Activated gamma-delta T cell treated with anti-CD3 and anti-CD28 coated beads, Interleukin-2, amount 50 U/mL, for 16 hours (primary cell): ENCODE results near the gene MOG.

Source experiments
- DNase-seq: peaks from one replicate; pipeline ENCODE4 v3.0.0-alpha.2; 2020; ENCODE audit warnings: low read depth

MOG gene

GRCh38 chr6:29656798-29657197 is at the start of gene MOG:
TSS of gene MOG (plus strand) at chr6:29657092. CDS start at chr6:29657210, 118 bp downstream.
- no peak for DNase-seq

DNA sequence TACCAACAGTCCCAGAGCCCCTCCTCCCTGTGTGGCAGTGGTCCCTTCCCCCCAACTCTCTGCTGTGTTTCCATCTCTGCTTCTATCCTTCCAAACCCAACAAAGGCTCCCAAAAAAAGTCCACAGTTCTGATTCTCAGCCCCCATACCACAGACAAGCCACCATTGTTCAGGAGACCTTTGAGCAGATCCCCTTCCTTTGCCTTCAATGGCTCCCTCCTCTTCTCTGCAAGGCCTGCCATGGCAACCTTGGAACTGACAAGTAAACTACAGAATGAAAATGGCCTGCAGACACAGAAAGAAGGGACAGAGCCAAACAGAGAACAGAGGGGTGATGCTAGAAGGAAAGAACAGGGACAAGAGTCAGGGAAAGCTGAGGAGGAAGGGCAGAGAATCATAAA is 48.8 kb upstream of the MOG start:
- DNase-seq, result no peak

DNA sequence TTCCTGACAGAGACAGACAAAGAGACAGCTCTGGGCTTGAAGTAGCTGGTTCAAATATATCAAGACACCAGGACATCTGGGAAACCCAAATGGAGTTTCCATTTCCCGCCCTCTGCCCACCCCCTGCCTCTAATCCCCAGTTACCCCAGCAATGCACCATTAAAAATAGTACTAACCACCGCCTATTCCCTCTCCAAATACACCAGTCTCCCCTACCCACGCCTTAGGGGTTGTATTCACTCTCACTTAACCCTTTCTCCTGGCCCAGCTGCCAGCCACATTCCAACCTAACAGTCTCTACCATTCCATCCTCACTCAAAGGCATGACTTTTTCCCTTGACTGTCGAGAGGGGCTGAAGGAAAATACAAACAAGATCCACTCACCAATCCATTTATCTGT is 46.4 kb upstream of the MOG start:
- DNase-seq, result no peak

DNA sequence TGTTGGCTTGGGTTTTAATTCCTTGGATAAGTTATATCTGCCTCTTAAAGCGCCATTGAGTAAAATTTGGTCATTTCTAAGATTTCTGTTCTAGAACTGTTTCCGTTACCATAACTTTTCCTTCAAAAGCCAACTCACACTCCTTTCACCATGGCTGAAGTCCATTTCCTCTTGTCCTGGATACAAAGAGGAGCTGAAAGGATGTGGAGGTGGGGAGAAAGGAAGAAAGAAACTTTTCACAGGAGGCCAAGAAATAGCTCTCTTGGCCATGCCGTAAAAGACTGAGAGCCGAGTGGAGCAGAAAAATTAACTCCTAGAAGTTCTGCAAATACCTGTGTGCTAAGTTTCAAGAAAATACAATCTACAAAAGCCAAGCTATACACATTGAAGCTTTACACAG is 45.5 kb upstream of the MOG start:
- no peak for DNase-seq

DNA sequence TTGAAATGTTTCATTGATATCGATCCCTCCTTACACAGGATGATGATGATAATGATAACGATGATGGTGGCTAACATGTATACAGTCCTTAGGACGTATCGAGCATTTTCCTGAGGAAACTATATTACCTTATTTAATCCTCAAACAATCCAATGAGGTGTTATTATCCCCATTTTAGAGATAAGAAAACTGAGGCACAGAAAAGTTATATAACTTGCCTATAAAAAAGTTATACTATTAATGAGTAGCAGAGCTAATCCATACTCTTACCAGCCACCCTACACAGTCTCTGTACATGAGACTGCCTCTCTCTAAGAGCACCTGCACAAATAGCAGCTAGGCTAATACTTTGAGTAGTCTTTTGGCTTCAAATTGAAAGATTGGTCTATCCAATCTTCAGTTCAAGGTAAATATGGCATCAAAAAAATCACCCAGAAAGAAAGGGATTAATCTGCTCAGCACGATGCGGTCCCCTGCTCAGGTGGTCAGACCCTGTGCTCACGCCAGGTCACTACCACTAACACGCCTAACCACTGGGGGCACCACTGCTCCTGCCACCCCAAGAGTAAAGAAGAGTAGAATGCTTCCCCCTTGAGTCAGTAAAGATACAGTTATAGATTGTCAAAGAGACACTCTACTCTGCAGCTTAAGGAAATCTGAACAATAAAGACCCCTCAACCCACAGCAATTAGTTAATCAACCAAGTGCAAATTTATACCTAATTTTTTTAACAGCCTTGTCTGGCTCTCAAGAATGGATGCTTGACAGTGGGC is 38.9 kb upstream of the MOG start:
- DNase-seq, result no peak

DNA sequence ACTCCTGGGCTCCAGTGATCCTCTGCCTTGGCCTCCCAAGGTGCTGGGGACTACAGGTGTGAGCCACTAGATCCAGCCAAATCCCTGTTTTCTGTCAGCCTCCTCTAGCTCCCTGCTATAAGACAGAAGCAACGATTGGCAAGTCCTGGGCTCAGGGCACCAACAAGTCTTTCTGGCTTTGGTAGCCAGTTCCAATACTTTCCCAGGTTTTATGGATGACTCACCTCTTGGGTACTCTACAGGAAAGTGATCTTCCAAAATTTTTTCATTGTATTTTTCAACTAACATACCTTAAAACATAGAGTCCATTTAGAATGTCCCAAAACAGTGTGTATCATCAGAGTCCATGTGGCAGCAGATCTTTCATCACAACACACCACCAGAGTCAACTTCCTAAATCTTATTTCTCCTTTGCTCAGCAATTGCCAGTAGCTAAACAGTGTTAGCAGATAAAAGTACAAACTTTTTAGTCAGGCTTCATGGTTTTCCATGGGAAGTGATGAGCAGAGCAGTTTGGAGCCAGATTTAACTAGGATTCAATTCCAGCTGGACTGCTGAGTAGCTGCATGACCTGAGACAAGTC is 37.2 kb upstream of the MOG start:
- no peak for DNase-seq

- DNase-seq, result no peak
These were observed 36.3 kb upstream of the MOG start for GRCh38 chr6:29620630-29621029.

DNA sequence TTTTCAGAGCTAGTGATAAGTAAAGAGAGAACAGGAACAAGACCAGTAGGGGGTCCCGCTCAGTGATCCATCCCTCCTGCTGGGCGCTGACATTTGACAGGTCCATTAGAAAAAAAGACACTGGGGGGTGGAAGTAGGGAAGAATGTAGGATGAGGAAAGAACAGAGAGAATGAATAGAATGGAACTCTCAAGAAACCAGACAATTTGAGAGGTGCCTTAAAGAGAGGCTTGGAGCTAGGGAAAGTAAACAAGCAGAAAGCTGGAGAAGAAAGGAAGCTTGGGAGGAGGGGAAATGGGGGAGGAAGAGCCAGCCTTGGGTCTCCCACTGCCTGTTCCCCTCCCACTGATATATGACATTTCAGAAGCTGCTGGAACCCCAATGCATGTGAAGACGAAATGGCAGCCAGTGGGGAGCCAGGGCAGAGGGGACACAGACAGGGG is 32.4 kb upstream of the MOG start:
- DNase-seq, result no peak

GRCh38 chr6:29625337-29625930 is 31.5 kb upstream of the MOG start:
- DNase-seq, result no peak

GRCh38 chr6:29626948-29627754 is 29.7 kb upstream of the MOG start:
- no peak for DNase-seq

DNA sequence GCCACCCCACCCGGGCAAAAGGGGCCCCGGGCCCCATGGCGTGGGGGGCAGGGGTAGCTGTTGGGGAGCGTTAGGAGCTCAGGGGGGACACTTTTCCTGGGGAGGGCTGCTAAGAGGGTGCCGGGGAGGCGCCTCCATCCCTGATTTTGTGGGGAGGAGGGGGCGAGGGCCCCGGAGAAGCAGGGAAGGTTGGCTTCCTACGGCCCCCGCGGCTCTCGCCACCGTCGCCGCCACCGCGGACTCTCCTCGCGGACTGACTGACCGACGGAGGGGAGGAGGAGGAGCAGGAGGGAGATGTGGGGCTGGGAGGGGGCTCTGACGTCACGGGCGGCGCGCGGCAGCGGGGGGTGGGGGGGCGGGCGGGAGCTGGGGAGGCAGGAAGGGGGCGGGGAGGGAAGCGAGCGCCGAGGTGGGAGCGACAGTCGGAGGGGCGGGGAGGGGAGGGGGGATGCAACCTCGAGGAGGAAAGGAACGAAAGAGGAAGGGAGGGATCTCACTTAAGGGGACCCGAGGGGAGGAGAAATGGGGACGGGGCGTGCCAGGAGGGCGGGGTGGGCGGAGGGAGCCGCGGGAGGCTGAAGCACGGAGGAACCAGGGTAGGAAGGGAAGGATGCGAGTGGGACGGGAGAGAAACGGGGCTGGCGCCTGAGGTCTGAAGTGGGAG is 29.0 kb upstream of the MOG start:
- DNase-seq, result peak; percentile 20

- DNase-seq, result peak; percentile 18
These were observed 28.2 kb upstream of the MOG start for GRCh38 chr6:29628419-29629281.

GRCh38 chr6:29629571-29629970 is 27.3 kb upstream of the MOG start:
- DNase-seq, result no peak

DNA sequence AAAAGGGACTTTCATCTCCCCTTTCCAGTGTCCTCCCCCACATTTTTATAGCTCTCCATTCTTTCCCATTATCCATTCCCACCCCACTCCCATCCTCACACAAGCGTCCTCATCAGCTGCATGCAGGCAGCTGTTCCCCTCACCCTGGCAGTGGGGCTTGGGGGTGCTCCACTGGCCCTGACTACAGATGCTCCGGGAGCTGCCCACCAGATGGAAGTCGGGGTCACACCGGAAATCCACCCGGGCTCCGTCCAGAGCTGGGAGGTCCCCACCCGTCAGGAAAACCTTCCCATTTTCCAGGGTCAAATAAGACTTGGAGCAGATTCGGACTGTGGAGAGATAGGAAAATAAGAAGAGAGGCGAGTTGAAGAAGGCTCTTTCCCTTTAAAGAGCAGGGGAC is 26.6 kb upstream of the MOG start:
- no peak for DNase-seq

DNA sequence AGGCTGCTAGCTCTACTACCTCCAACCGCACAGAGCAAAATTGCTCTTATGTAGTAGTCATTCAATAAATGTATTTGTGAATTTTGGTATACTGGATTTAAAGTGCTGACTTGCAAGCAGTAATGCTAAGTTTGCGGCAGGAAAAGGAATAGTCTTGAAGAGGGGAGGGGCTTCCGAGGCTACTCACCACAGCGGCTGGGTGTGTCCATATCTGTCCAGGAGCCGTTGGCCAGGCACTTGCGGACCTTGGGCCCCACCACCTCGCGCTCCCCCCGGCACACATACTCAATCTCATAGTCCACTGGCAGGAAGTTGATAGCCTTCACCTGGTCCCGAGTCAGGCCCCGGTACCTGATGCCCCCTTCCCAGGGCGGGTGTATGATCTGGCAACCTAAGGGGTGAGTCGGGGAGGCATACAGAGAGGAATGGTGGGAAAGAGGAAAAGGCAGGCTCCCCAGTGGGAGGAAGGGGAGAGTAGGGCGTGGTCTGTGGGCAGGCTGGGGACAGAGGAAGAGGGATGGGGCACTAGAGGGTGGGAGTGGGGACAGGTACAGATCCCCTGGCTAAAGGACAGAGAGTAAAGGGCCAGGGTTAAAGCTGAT is 25.6 kb upstream of the MOG start:
- DNase-seq, result no peak

- peak; percentile 27 for DNase-seq
These were observed 24.8 kb upstream of the MOG start for GRCh38 chr6:29631860-29632731.

DNA sequence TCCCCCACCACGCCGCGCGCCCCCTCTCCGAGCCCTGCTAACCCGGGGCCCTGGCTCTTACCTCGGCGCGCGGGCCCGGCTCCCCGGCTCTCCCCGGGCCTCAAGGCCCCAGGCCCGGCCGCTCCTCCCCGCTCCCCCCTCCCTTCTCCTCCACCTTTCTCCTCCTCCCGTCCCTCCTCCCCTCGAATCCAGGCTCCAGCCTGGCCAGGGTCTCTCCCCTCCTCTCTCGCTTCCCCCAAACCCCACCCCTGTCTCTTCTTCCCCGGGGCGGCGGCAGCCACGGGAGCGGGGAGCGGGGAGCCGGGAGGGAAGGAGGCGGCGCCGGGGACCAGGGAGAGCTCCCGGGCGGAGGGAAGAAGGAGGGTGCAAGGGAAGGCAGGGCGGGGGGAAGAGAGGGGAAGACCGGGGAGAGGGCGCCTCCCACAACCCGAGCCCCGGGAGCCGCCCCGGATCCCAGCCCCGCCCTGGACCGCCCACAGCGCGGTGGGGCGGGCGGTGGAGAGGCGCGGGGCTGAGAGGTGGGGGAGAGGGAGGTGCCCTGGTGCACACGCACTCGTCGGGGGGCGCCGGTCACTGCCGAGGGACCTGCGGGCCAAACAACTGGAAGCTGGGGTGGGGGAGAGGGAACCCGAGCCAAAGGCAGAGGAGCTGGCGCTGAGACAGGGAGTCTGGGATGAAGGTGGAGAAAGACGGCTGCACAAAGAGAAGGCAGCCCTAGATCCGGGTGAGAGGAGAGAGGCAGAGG is 23.9 kb upstream of the MOG start, which contains the start of gene GABBR1:
TSS of gene GABBR1 (minus strand) at position 395 of the 745 bp plus-strand sequence. CDS start 798 bp downstream, outside the sequence.
- peak; percentile 43 for DNase-seq

DNA sequence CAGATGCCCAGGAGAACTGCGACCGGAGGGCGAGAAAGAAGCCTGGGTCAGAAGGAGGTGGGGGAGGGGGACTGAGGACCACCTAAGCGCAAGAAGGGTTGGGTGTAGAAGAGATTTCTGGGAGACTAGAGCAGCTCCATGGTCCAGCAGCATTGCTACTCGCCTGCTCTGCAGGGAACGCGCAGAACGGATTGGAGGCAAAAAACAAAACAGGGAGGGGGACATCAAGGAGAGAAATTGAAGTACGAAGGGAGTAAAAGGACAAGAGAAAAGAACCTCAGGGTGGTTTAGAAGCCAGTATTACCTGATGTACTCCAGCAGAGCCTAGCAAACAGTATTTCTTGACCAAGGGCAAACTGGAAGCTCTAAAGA is 23.4 kb upstream of the MOG start:
- no peak for DNase-seq

DNA sequence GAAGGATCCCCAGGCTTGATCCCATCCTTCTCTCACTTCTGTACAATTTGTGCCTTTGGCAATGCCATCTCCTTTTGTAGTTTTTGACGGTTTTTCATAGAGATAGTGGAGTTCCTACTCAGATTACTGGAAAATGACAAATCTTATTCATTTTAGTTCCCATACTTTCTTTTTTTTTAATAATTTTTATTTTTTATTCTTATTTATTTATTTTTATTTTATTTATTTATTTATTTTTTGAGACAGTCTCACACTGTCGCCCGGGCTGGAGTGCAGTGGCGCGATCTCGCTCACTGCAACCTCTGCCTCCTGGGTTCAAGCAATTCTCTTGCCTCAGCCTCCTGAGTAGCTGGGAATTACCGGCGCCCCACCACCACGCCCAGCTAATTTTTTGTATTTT is 19.6 kb upstream of the MOG start:
- no peak for DNase-seq
